Mesendoderm (in vitro differentiated cells): ENCODE measurements around the gene TNFRSF8.
"Not testable (repeated sequence)": the region's sequence is repeated elsewhere in the genome, so short reads cannot be mapped to it uniquely, and the experiment has no call there.

Experiments used
- DNase-seq: peaks from one replicate; pipeline ENCODE4 v3.0.0; 2013
- H2AK5ac ChIP-seq: 2 replicates; pipeline ENCODE4 v1.6.1; 2013; ENCODE audit warnings: low read length, inconsistent platforms
- H2BK120ac ChIP-seq: 2 replicates; pipeline ENCODE4 v1.6.1; 2013; ENCODE audit warnings: low read depth, mild to moderate bottlenecking, low read length, moderate library complexity, mixed read lengths
- H2BK15ac ChIP-seq: replicated peaks from 2 replicates; pipeline ENCODE4 v1.6.1; 2013; ENCODE audit warnings: low read depth, mild to moderate bottlenecking, moderate library complexity
- H2BK5ac ChIP-seq: 2 replicates; pipeline ENCODE4 v1.6.1; 2013; ENCODE audit warnings: low read length, inconsistent platforms
- H3K18ac ChIP-seq: 2 replicates; pipeline ENCODE4 v1.6.1; 2013; ENCODE audit warnings: mild to moderate bottlenecking, low read length, mixed read lengths
- H3K23ac ChIP-seq: one replicate; pipeline ENCODE4 v1.6.1; 2013; ENCODE audit warnings: low read length
- H3K27ac ChIP-seq: 2 replicates; pipeline ENCODE4 v1.5.1; 2013; ENCODE audit warnings: low read depth, mild to moderate bottlenecking, inconsistent platforms, low read length, moderate library complexity
- H3K27me3 ChIP-seq: 2 replicates; pipeline ENCODE4 v1.6.1; 2013; ENCODE audit warnings: low read length, control low read depth, mild to moderate bottlenecking, inconsistent platforms; ENCODE audit not compliant: insufficient read depth, poor library complexity
- H3K36me3 ChIP-seq: 2 replicates; pipeline ENCODE4 v1.6.1; 2013; ENCODE audit warnings: low read length, inconsistent platforms; ENCODE audit not compliant: control insufficient read depth, insufficient read depth
- H3K4ac ChIP-seq: one replicate; pipeline ENCODE4 v1.6.1; 2013; ENCODE audit warnings: low read depth, mild to moderate bottlenecking, low read length, moderate library complexity
- H3K4me1 ChIP-seq: 2 replicates; pipeline ENCODE4 v1.6.1; 2013; ENCODE audit warnings: low read depth, low read length, inconsistent platforms; ENCODE audit not compliant: control insufficient read depth
- H3K4me2 ChIP-seq: 2 replicates; pipeline ENCODE4 v1.6.1; 2013; ENCODE audit warnings: low read length
- H3K4me3 ChIP-seq: 2 replicates; pipeline ENCODE4 v1.5.1; 2013; ENCODE audit warnings: mild to moderate bottlenecking, low read length
- H3K56ac ChIP-seq: one replicate; pipeline ENCODE4 v1.6.1; 2013; ENCODE audit warnings: low read length
- H3K79me1 ChIP-seq: 2 replicates; pipeline ENCODE4 v1.6.1; 2013; ENCODE audit warnings: low read length, inconsistent platforms
- H3K79me2 ChIP-seq: 2 replicates; pipeline ENCODE4 v1.6.1; 2013; ENCODE audit warnings: mild to moderate bottlenecking, low read length; ENCODE audit not compliant: control insufficient read depth, insufficient read depth
- H3K9ac ChIP-seq: 2 replicates; pipeline ENCODE4 v1.6.1; 2013; ENCODE audit warnings: low read length, inconsistent platforms
- H4K5ac ChIP-seq: one replicate; pipeline ENCODE4 v1.6.1; 2013; ENCODE audit warnings: low read length
- H4K8ac ChIP-seq: one replicate; pipeline ENCODE4 v1.6.1; 2013; ENCODE audit warnings: low read depth, mild to moderate bottlenecking, control low read depth, low read length, moderate library complexity
- WGBS: extraction: QIAGEN DNeasy Blood & Tissue Kit; methylation state at CpG from one replicate; pipeline ENCODE4 v1.1.7; 2013; ENCODE audit warnings: low lambda C conversion rate, missing lambda C conversion rate; ENCODE audit not compliant: insufficient coverage; ENCODE audit errors: extremely low coverage; 5-methylcytosine and 5-hydroxymethylcytosine counted together

The TNFRSF8 gene

DNA sequence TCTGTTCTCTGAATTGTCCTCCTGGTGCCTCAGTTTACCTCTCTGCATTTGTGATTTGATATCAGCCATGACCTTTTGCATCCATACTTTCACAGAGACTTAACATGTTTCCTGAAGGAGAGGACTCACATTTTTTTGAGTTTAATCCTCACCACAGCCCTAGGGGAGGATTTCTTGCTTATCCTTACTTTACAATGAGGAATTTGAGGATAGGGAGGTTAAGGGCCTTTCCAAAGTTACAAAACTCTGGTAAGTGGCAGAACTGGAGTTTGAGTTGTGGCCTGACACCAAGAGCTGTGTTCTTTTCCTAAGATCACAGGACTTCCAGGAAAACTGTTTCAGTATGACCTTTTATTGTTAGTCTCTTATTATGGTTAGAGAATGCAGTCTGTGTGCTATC, 34.2 kb downstream of the TNFRSF8 start:
- Histone ChIP-seq H3K4me2 (no peak overlapping the region), H3K56ac (no peak overlapping the region), H2BK120ac (no peak overlapping the region), H3K4ac (no peak overlapping the region), H3K4me1 (no peaks in the 10 kb centered on the region), H4K8ac (no peak overlapping the region), H3K18ac (no peak overlapping the region), H2BK5ac (no peak overlapping the region), H3K4me3 (no peak overlapping the region), H2BK15ac (no peak overlapping the region), H3K36me3 (no peaks in the 10 kb centered on the region), H3K27ac (no peak overlapping the region), H3K23ac (no peak overlapping the region), H3K79me2 (no peaks in the 10 kb centered on the region), H3K27me3 (no peaks in the 10 kb centered on the region), H2AK5ac (no peak overlapping the region), H4K5ac (no peak overlapping the region), H3K9ac (no peak overlapping the region), H3K79me1 (no peaks in the 10 kb centered on the region)
- no peak for DNase-seq

GRCh38 chr1:12098786-12099185, 35.7 kb downstream of the TNFRSF8 start:
- Histone ChIP-seq H3K79me2 (no peaks in the 10 kb centered on the region), H3K56ac (no peak overlapping the region), H4K5ac (no peak overlapping the region), H2BK120ac (no peak overlapping the region), H3K4me1 (no peaks in the 10 kb centered on the region), H4K8ac (no peak overlapping the region), H3K23ac (no peak overlapping the region), H3K27me3 (no peaks in the 10 kb centered on the region), H3K4me3 (no peak overlapping the region), H3K36me3 (no peaks in the 10 kb centered on the region), H2BK5ac (no peak overlapping the region), H3K27ac (no peak overlapping the region), H2AK5ac (no peak overlapping the region), H2BK15ac (no peak overlapping the region), H3K4ac (no peak overlapping the region), H3K4me2 (no peak overlapping the region), H3K18ac (no peak overlapping the region), H3K79me1 (no peaks in the 10 kb centered on the region), H3K9ac (no peak overlapping the region)
- no peak for DNase-seq
- WGBS, result no CpG with 5 or more reads among the region's 1 CpG

DNA sequence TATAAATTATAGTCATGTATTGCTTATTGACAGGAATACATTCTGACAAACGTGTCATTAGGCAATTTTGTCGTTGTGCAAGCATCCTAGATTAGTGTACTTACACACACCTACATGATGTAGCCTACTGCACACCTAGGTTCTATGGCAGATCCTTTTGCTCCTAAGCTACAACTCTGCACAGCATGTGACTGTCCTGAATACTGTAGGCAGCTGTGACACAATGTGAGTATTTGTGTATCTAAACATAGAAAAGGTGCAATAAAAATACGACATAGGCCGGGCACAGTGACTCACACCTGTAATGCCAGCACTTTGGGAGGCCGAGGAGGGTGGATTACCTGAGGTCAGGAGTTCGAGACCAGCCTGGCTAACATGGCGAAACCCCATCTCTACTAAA, 36.5 kb downstream of the TNFRSF8 start:
- Histone ChIP-seq H3K23ac (no peak overlapping the region), H3K27me3 (no peaks in the 10 kb centered on the region), H3K79me1 (no peaks in the 10 kb centered on the region), H2AK5ac (no peak overlapping the region), H3K18ac (no peak overlapping the region), H3K4me2 (no peak overlapping the region), H3K79me2 (no peaks in the 10 kb centered on the region), H2BK5ac (no peak overlapping the region), H3K4ac (no peak overlapping the region), H3K27ac (no peak overlapping the region), H4K8ac (no peak overlapping the region), H3K36me3 (no peaks in the 10 kb centered on the region), H2BK15ac (no peak overlapping the region), H3K4me1 (no peaks in the 10 kb centered on the region), H4K5ac (no peak overlapping the region), H3K9ac (no peak overlapping the region), H3K56ac (no peak overlapping the region), H2BK120ac (no peak overlapping the region), H3K4me3 (no peak overlapping the region)
- WGBS, result no CpG with 5 or more reads among the region's 7 CpGs
- no peak for DNase-seq

GRCh38 chr1:12100071-12100470, 37.0 kb downstream of the TNFRSF8 start:
- Histone ChIP-seq H3K27ac (no peak overlapping the region), H3K18ac (no peak overlapping the region), H4K8ac (no peak overlapping the region), H3K4me3 (no peak overlapping the region), H2BK120ac (no peak overlapping the region), H2BK15ac (no peak overlapping the region), H3K79me2 (no peaks in the 10 kb centered on the region), H3K9ac (no peak overlapping the region), H3K27me3 (no peaks in the 10 kb centered on the region), H3K4me2 (no peak overlapping the region), H3K23ac (no peak overlapping the region), H3K36me3 (no peaks in the 10 kb centered on the region), H3K4ac (no peak overlapping the region), H3K4me1 (no peaks in the 10 kb centered on the region), H2AK5ac (no peak overlapping the region), H3K79me1 (no peaks in the 10 kb centered on the region), H4K5ac (no peak overlapping the region), H2BK5ac (no peak overlapping the region), H3K56ac (no peak overlapping the region)
- no peak for DNase-seq
- no CpG with 5 or more reads among the region's 6 CpGs for WGBS

GRCh38 chr1:12101120-12101519, 38.0 kb downstream of the TNFRSF8 start:
- H2BK15ac ChIP-seq, H3K4ac ChIP-seq, H3K79me2 ChIP-seq, H3K36me3 ChIP-seq, H3K18ac ChIP-seq, H4K8ac ChIP-seq, H2BK120ac ChIP-seq, H4K5ac ChIP-seq, H3K9ac ChIP-seq, H3K27ac ChIP-seq, H3K23ac ChIP-seq, H3K56ac ChIP-seq, H3K4me1 ChIP-seq, H2BK5ac ChIP-seq, H3K4me3 ChIP-seq, H2AK5ac ChIP-seq, H3K27me3 ChIP-seq, H3K4me2 ChIP-seq, DNase-seq, H3K79me1 ChIP-seq: not testable (repeated sequence)
- no CpG with 5 or more reads among the region's 3 CpGs for WGBS

DNA sequence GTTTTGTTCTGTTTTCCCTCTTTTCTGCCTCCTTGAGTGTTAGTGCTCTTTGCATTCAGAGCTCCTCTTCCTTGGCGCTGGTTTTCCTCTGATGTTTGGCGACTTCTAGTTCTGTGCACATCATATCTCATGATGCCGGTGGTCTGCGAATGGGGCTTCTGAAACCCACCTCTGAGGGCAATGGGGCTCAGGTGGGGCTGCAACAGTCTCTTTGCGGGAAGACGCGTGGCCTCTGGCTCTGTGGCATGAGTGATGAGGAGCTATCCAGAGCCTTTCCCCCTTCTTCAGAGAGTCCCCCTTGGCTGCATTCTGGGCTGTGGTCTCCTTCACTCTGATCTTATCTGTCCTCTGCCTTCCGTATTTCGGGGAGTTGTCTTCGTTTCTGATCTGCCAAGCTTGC, 39.0 kb downstream of the TNFRSF8 start:
- H3K4ac ChIP-seq, result no peak overlapping the region
- no peak overlapping the region for H3K4me3 ChIP-seq
- no peaks in the 10 kb centered on the region for H3K27me3 ChIP-seq
- no peak overlapping the region for H4K5ac ChIP-seq
- H3K9ac ChIP-seq, result no peak overlapping the region
- H2BK15ac ChIP-seq, result no peak overlapping the region
- H3K23ac ChIP-seq, result no peak overlapping the region
- H3K4me1 ChIP-seq, result no peaks in the 10 kb centered on the region
- H3K79me1 ChIP-seq, result no peaks in the 10 kb centered on the region
- H2BK120ac ChIP-seq, result no peak overlapping the region
- WGBS, result no CpG with 5 or more reads among the region's 10 CpGs
- H3K79me2 ChIP-seq, result no peaks in the 10 kb centered on the region
- no peak overlapping the region for H2BK5ac ChIP-seq
- H3K18ac ChIP-seq, result no peak overlapping the region
- no peak overlapping the region for H3K56ac ChIP-seq
- H2AK5ac ChIP-seq, result no peak overlapping the region
- H3K4me2 ChIP-seq, result no peak overlapping the region
- no peak overlapping the region for H3K27ac ChIP-seq
- H3K36me3 ChIP-seq, result no peaks in the 10 kb centered on the region
- H4K8ac ChIP-seq, result no peak overlapping the region
- DNase-seq, result no peak
